Mesenchymal stem cell (in vitro differentiated cells and primary cell): ENCODE data around the gene KRT86.

Experiments
- DNase-seq: peaks from one replicate; pipeline ENCODE4 v3.0.0-alpha.2; 2013
- H2AFZ ChIP-seq: one replicate; pipeline ENCODE4 v1.6.1; 2013; ENCODE audit warnings: low read depth, mild to moderate bottlenecking, control low read depth, inconsistent platforms, low read length, moderate library complexity
- H2AK5ac ChIP-seq: 2 replicates; pipeline ENCODE4 v1.6.1; 2013; ENCODE audit warnings: low read length, moderate library complexity, mild to moderate bottlenecking, inconsistent platforms; ENCODE audit not compliant: severe bottlenecking
- H2BK120ac ChIP-seq: one replicate; pipeline ENCODE4 v1.6.1; 2013; ENCODE audit warnings: low read depth, mild to moderate bottlenecking, inconsistent platforms, low read length, moderate library complexity
- H2BK12ac ChIP-seq, 2 experiments: one replicate each; pipeline ENCODE4 v1.6.1; 2013; ENCODE audit warnings: inconsistent platforms in 2 of 2, low read length in 2 of 2, mild to moderate bottlenecking in 2 of 2, moderate library complexity in 2 of 2, control low read depth in 1 of 2
- H2BK15ac ChIP-seq: one replicate; pipeline ENCODE4 v1.6.1; 2013; ENCODE audit warnings: mild to moderate bottlenecking, low read depth, inconsistent platforms; ENCODE audit not compliant: poor library complexity, severe bottlenecking
- H2BK5ac ChIP-seq: 2 replicates; pipeline ENCODE4 v1.6.1; 2013; ENCODE audit warnings: low read depth, mild to moderate bottlenecking, low read length, control low read depth, inconsistent platforms; ENCODE audit not compliant: poor library complexity, severe bottlenecking
- H3K14ac ChIP-seq, 2 experiments: one replicate each; pipeline ENCODE4 v1.6.1; 2013; ENCODE audit warnings: inconsistent platforms in 2 of 2, low read length in 2 of 2, control low read depth in 1 of 2, mild to moderate bottlenecking in 1 of 2, moderate library complexity in 1 of 2
- H3K18ac ChIP-seq, 2 experiments: one replicate each; pipeline ENCODE4 v1.6.1; 2013; ENCODE audit warnings: inconsistent platforms in 2 of 2, low read length in 2 of 2, control low read depth in 1 of 2, low read depth in 1 of 2, mild to moderate bottlenecking in 1 of 2
- H3K23ac ChIP-seq, 2 experiments: one replicate each; pipeline ENCODE4 v1.6.1; 2013; ENCODE audit warnings: inconsistent platforms in 2 of 2, low read length in 2 of 2, mild to moderate bottlenecking in 2 of 2, moderate library complexity in 2 of 2, control low read depth in 1 of 2
- H3K27ac ChIP-seq: 2 replicates; pipeline ENCODE4 v1.5.1; 2013; ENCODE audit warnings: mild to moderate bottlenecking, moderate library complexity, low read length, control low read depth, inconsistent platforms; ENCODE audit not compliant: poor library complexity, severe bottlenecking
- H3K27me3 ChIP-seq, 2 experiments: 2 replicates each; pipeline versions ENCODE4 v1.6.1 to v1.7.0; 2013; ENCODE audit warnings: low read length in 2 of 2, mild to moderate bottlenecking in 2 of 2, moderate library complexity in 2 of 2, control low read depth in 1 of 2, inconsistent platforms in 1 of 2; ENCODE audit not compliant: control insufficient read depth in 1 of 2, insufficient read depth in 1 of 2
- H3K36me3 ChIP-seq, 2 experiments: 2 replicates each; pipeline versions ENCODE4 v1.6.1 to v1.7.0; 2013; ENCODE audit warnings: low read length in 2 of 2, control low read depth in 1 of 2, inconsistent platforms in 1 of 2, low read depth in 1 of 2, mild to moderate bottlenecking in 1 of 2; ENCODE audit not compliant: insufficient read depth in 2 of 2, control insufficient read depth in 1 of 2
- H3K4ac ChIP-seq, 2 experiments: one replicate each; pipeline ENCODE4 v1.6.1; 2013; ENCODE audit warnings: inconsistent platforms in 2 of 2, low read length in 2 of 2, mild to moderate bottlenecking in 2 of 2, moderate library complexity in 2 of 2, control low read depth in 1 of 2, low read depth in 1 of 2
- H3K4me1 ChIP-seq: 2 replicates; pipeline ENCODE4 v1.6.1; 2013; ENCODE audit warnings: low read depth, low read length, control low read depth; ENCODE audit not compliant: control insufficient read depth, insufficient read depth
- H3K4me2 ChIP-seq: 2 replicates; pipeline ENCODE4 v1.6.1; 2013; ENCODE audit warnings: low read length, mild to moderate bottlenecking, inconsistent platforms; ENCODE audit not compliant: poor library complexity, severe bottlenecking
- H3K4me3 ChIP-seq, 2 experiments: 2 replicates each; pipeline versions ENCODE4 v1.5.1 to v1.7.0; 2013; ENCODE audit warnings: low read length in 2 of 2, mild to moderate bottlenecking in 2 of 2, control low read depth in 1 of 2, low read depth in 1 of 2; ENCODE audit not compliant: insufficient read depth in 1 of 2
- H3K79me1 ChIP-seq: replicated peaks from 2 replicates; pipeline ENCODE4 v1.6.1; 2013; ENCODE audit warnings: mild to moderate bottlenecking, control low read depth, low read length, inconsistent platforms; ENCODE audit not compliant: poor library complexity, severe bottlenecking
- H3K9ac ChIP-seq: 2 replicates; pipeline ENCODE4 v1.7.0; 2013; ENCODE audit warnings: mild to moderate bottlenecking, low read length, moderate library complexity
- H3K9me3 ChIP-seq: 2 replicates; pipeline ENCODE4 v1.7.0; 2013; ENCODE audit warnings: mild to moderate bottlenecking, low read length; ENCODE audit not compliant: control insufficient read depth
- H4K8ac ChIP-seq: one replicate; pipeline ENCODE4 v1.6.1; 2013; ENCODE audit warnings: inconsistent platforms, mild to moderate bottlenecking, low read length, moderate library complexity
- H4K91ac ChIP-seq: one replicate; pipeline ENCODE4 v1.6.1; 2013; ENCODE audit warnings: mild to moderate bottlenecking, low read length, inconsistent platforms
- WGBS: methylation state at CpG from one replicate; pipeline ENCODE4 v1.1.7; 2013; ENCODE audit warnings: mixed read lengths; 5-methylcytosine and 5-hydroxymethylcytosine counted together

Gene KRT86

DNA sequence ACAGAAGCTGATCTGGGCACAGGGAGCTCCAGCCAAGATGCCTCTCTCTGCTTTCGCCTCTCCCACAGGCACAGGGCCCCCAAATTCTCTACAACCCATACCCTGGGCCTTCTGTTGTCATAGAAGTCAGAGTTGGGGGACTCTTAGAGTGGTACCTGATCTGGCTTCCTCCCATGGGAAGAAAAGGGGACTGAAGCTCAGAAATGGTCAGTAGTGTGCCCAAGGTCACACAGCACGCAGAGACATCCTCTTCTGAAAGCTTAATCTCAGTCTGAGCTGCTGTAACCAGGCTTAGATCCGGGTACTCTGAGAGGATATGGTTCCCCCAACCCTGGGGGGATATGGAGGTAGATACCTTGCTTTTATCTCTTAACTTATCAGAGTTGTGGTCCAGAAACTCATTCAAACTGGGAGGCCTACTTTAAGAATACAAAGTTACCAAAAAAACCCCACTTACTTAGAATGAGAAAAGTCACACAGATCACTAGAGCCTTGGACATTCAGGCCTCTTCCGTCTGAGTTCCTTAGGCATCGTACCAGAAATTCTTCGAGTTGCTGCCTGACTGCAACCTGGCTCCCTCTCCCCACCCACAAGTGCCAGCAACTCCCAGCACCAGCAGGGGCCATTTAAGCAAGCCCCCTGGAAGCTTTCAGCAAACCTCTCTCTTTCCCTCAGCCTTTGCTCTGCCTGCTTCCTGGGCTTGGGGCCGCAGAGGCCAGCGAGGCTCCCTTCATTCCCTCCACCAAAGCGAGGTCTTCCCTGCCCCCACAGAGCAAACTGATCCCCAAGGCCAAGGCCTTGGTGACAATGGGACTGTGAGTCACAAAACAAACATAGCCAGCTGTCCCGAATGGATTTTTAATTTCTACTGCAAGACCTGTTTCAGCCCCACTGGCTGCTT lies 27.5 kb upstream of the KRT86 start:
- Histone ChIP-seq H3K4me2 (no peak overlapping the region), H4K91ac (no peak overlapping the region), H3K27ac (peak overlapping the region; percentile 9), H3K4me3 (no peak overlapping the region), H2AFZ (no peak overlapping the region), H2BK15ac (no peak overlapping the region), H4K8ac (no peak overlapping the region), H3K14ac (no peak overlapping the region), H3K9ac (no peak overlapping the region), H3K4ac (no peak overlapping the region), H2BK12ac (no peak overlapping the region), H3K27me3 (peaks cover 0 to 34% of the 10 kb centered on the region in 2 experiments), H3K36me3 (no peaks in the 10 kb centered on the region), H3K79me1 (no peaks in the 10 kb centered on the region), H3K18ac (no peak overlapping the region), H2BK5ac (no peak overlapping the region), H3K9me3 (no peaks in the 10 kb centered on the region), H3K4me1 (peaks cover 61% of the 10 kb centered on the region), H2BK120ac (no peak overlapping the region), H2AK5ac (peak overlapping the region; percentile 65), H3K23ac (no peak overlapping the region)
- no peak for DNase-seq
- 59% methylated on average over 8 of the region's 10 CpGs for WGBS

DNA sequence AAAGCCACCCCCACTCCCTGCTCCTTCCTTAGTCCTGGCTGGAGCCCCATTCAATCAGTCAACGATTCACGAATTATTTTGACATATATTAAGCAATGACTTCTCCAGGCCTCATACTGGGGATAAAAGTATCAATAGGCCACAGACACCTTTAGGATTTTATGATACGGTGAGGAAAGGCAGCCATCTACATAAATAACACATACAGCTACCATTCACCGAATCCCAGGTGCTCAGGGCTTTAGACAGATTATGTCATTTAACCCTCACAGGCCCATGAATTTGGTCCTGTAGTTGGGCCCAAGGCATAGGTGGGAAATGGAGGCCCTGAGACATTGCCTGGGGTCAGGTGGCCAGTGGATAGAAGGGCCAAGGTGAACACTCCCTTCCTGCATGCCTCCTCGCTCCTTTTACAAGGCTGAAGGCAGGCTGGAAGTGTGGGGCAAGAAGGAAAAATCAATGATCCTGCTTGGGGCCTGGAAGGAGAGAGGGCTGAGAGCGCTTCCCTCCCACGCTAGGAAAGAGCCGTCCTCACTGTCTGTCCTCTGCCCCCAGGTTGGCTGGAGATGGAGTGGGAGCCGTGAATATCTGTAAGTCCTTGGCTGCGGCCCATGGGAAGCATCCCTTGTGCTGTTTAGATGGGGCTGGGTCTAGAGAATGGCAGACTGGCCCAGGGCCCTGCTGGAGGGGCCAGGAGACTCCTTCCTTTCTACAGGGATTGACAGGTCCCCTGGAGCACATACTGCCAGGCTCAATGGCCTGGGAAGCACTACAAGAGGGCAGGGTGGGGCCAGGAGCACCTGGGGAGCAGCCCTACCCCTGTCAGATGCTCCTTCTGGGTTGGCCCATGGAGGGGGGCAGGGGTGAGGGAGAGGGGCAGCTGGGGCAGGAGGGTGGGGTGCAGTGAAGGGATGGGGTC lies 26.6 kb upstream of the KRT86 start:
- no peak overlapping the region for H3K14ac ChIP-seq
- H3K36me3 ChIP-seq, result no peaks in the 10 kb centered on the region
- H3K9me3 ChIP-seq, result no peaks in the 10 kb centered on the region
- H3K4me2 ChIP-seq, result no peak overlapping the region
- H2BK5ac ChIP-seq, result no peak overlapping the region
- no peaks in the 10 kb centered on the region for H3K79me1 ChIP-seq
- H3K4me3 ChIP-seq, result no peak overlapping the region
- no peak overlapping the region for H2BK12ac ChIP-seq
- no peak overlapping the region for H3K18ac ChIP-seq
- WGBS, result 85% methylated on average over 10 of the region's 10 CpGs
- H2BK120ac ChIP-seq, result no peak overlapping the region
- peak overlapping the region; percentile 58 for H2AK5ac ChIP-seq
- H3K27ac ChIP-seq, result no peak overlapping the region
- H3K9ac ChIP-seq, result no peak overlapping the region
- H3K27me3 ChIP-seq, result peaks cover 0 to 37% of the 10 kb centered on the region in 2 experiments
- H4K8ac ChIP-seq, result no peak overlapping the region
- H3K4ac ChIP-seq, result no peak overlapping the region
- peaks cover 65% of the 10 kb centered on the region for H3K4me1 ChIP-seq
- no peak overlapping the region for H3K23ac ChIP-seq
- no peak overlapping the region for H2BK15ac ChIP-seq
- H2AFZ ChIP-seq, result no peak overlapping the region
- H4K91ac ChIP-seq, result no peak overlapping the region
- DNase-seq, result no peak

DNA sequence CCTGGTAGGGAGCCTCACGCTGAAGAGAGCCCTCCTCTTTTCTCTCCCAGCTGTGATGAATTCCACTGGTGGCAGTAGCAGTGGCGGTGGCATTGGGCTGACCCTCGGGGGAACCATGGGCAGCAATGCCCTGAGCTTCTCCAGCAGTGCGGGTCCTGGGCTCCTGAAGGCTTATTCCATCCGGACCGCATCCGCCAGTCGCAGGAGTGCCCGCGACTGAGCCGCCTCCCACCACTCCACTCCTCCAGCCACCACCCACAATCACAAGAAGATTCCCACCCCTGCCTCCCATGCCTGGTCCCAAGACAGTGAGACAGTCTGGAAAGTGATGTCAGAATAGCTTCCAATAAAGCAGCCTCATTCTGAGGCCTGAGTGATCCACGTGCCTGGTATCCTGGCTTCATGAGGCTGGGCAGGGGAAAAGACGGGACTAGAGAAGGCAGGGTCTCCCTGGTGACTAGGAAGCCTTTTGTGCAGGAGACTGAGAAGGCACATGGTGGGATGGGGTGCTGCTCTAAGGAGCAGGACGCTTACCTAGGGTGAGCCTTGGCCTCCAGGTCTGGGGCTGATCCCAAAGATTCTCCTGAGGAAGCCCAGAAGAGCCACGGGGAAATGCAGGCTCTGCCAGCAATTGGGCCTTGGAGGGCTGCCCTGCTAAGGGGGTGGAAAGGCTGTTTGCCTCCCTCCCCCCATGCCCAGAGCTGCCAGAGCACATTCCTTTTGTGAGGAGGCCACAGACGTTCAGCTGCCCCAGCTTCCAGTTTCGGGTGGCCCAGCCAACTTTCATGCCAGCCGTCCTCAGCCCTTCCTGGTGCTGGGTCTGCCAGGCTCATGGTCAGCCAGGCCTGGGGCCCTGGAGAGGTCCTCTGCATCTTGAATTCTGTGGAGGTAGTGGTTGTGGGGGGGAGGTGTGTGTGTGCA lies 25.6 kb upstream of the KRT86 start:
- Histone ChIP-seq H2AFZ (no peak overlapping the region), H3K36me3 (no peaks in the 10 kb centered on the region), H3K9me3 (no peaks in the 10 kb centered on the region), H3K18ac (no peak overlapping the region), H3K4me2 (no peak overlapping the region), H3K23ac (no peak overlapping the region), H2BK5ac (no peak overlapping the region), H3K4ac (no peak overlapping the region), H3K4me1 (peaks cover 63% of the 10 kb centered on the region), H3K79me1 (no peaks in the 10 kb centered on the region), H2AK5ac (peak overlapping the region; percentile 28), H2BK12ac (no peak overlapping the region), H3K14ac (no peak overlapping the region), H2BK15ac (peak overlapping the region; percentile 1), H3K27ac (no peak overlapping the region), H3K4me3 (no peak overlapping the region), H3K9ac (no peak overlapping the region), H4K91ac (no peak overlapping the region), H3K27me3 (peaks cover 0 to 43% of the 10 kb centered on the region in 2 experiments), H2BK120ac (no peak overlapping the region), H4K8ac (no peak overlapping the region)
- WGBS, result 88% methylated on average over 18 of the region's 18 CpGs
- DNase-seq, result no peak
